ENCODE results near the gene APBA2. TPM values are rescaled to one million over a fixed set of nuclear protein-coding genes. Genes with fewer than 3 reads are reported as not detected.

The APBA2 gene
- total RNA-seq, 1 experiment from 2014 or later = 0.31 TPM

GRCh38 chr15:28978011-28978378 is 92.2 kb downstream of the APBA2 start:
- intact Hi-C loops (cut with micrococcal nuclease; ENCODE audit: unreplicated experiment) (no loop called here), in situ Hi-C loops (cut with HindIII; ENCODE audit: low pct_unique_long_range_greater_than_20kb, low sequenced_read_pairs) (no loop called here)
- DNase-seq (ENCODE audit: low read depth, low spot score) (no peak), ATAC-seq (no peak)
- ChIA-PET POLR2A (no interaction called here), CTCF (no interaction called here)
- H3K9me3 ChIP-seq (ENCODE audit: control insufficient read depth, insufficient read depth, low read depth, low read length) = no peaks in the 10 kb centered on the region
- no peaks in the 10 kb centered on the region; the same call in 1 of the 2 replicates for H3K27me3 ChIP-seq (ENCODE audit: control insufficient read depth, insufficient read depth, low read length)
- H3K27ac ChIP-seq (ENCODE audit: low read length) = no peak overlapping the region
- H3K4me1 ChIP-seq (ENCODE audit: control insufficient read depth, insufficient read depth, low read length) = no peaks in the 10 kb centered on the region
- H3K4me3 ChIP-seq (ENCODE audit: low read depth in 2 of 2, low read length in 2 of 2) = no peak overlapping the region
- H3K36me3 ChIP-seq (ENCODE audit: control insufficient read depth, insufficient read depth, low read length) = no peaks in the 10 kb centered on the region
- TF ChIP-seq, protein P1, sequence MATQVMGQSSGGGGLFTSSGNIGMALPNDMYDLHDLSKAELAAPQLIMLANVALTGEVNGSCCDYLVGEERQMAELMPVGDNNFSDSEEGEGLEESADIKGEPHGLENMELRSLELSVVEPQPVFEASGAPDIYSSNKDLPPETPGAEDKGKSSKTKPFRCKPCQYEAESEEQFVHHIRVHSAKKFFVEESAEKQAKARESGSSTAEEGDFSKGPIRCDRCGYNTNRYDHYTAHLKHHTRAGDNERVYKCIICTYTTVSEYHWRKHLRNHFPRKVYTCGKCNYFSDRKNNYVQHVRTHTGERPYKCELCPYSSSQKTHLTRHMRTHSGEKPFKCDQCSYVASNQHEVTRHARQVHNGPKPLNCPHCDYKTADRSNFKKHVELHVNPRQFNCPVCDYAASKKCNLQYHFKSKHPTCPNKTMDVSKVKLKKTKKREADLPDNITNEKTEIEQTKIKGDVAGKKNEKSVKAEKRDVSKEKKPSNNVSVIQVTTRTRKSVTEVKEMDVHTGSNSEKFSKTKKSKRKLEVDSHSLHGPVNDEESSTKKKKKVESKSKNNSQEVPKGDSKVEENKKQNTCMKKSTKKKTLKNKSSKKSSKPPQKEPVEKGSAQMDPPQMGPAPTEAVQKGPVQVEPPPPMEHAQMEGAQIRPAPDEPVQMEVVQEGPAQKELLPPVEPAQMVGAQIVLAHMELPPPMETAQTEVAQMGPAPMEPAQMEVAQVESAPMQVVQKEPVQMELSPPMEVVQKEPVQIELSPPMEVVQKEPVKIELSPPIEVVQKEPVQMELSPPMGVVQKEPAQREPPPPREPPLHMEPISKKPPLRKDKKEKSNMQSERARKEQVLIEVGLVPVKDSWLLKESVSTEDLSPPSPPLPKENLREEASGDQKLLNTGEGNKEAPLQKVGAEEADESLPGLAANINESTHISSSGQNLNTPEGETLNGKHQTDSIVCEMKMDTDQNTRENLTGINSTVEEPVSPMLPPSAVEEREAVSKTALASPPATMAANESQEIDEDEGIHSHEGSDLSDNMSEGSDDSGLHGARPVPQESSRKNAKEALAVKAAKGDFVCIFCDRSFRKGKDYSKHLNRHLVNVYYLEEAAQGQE (IDR thresholded peaks at IDR 0.05; ENCODE audit: insufficient read depth in 1 of 2, low read depth in 2 of 2, low read length in 1 of 2) = no peak
- TF ChIP-seq POLR2AphosphoS5 (IDR thresholded peaks at IDR 0.05; ENCODE audit: low read depth, low read length) (no peak), TCF7L2 (IDR thresholded peaks at IDR 0.05; ENCODE audit: low read depth, low read length) (no peak), SIN3A (IDR thresholded peaks at IDR 0.05; ENCODE audit: borderline replicate concordance, insufficient read depth, low read depth, low read length) (no peak), CTCF (IDR thresholded peaks at IDR 0.05) (no peak)
- BruUV-seq (replicated peaks) = no TSS peak

DNA sequence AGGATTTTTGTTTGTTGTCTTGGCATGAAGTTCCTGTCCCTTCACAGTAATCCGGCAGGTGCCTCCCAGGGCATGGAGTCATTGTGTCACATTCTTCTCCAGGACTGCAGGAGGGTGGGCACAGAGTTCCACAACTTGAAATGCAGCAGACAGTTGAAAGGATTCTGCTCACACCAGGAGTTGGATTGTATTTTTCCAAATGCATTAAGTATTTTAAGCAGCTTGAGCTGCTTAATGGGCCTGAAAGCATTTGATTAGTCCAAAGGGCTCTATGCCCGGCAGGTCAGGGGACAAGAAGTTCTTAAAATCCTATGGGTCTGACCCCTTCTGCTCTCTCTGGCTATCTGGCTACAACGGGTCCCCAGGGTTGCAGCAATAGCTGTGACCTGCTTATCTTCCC is 92.9 kb downstream of the APBA2 start:
- no peaks in the 10 kb centered on the region for H3K4me1 ChIP-seq (ENCODE audit: control insufficient read depth, insufficient read depth, low read length)
- H3K9me3 ChIP-seq (ENCODE audit: control insufficient read depth, insufficient read depth, low read depth, low read length) = no peaks in the 10 kb centered on the region
- H3K27me3 ChIP-seq (ENCODE audit: control insufficient read depth, insufficient read depth, low read length) = no peaks in the 10 kb centered on the region
- H3K27ac ChIP-seq (ENCODE audit: low read length) = no peak overlapping the region
- ChIA-PET POLR2A (no interaction called here), CTCF (no interaction called here)
- no peak overlapping the region for H3K4me3 ChIP-seq (ENCODE audit: low read depth in 2 of 2, low read length in 2 of 2)
- no TSS peak for BruUV-seq (replicated peaks)
- DNase-seq (ENCODE audit: low read depth, low spot score) = no peak
- ATAC-seq = no peak
- in situ Hi-C loops (cut with HindIII; ENCODE audit: low pct_unique_long_range_greater_than_20kb, low sequenced_read_pairs) (no loop called here), intact Hi-C loops (cut with micrococcal nuclease; ENCODE audit: unreplicated experiment) (no loop called here)
- TF ChIP-seq, protein P1 (IDR thresholded peaks at IDR 0.05; ENCODE audit: insufficient read depth in 1 of 2, low read depth in 2 of 2, low read length in 1 of 2) = no peak
- TF ChIP-seq POLR2AphosphoS5 (IDR thresholded peaks at IDR 0.05; ENCODE audit: low read depth, low read length) = no peak
- no peak for TF ChIP-seq SIN3A (IDR thresholded peaks at IDR 0.05; ENCODE audit: borderline replicate concordance, insufficient read depth, low read depth, low read length)
- TF ChIP-seq CTCF (IDR thresholded peaks at IDR 0.05) = no peak
- TF ChIP-seq TCF7L2 (IDR thresholded peaks at IDR 0.05; ENCODE audit: low read depth, low read length) = no peak
- no peaks in the 10 kb centered on the region for H3K36me3 ChIP-seq (ENCODE audit: control insufficient read depth, insufficient read depth, low read length)
